Measurements from ENCODE around the gene TRERF1. TPM values are rescaled to one million over a fixed set of nuclear protein-coding genes. Genes with fewer than 3 reads are reported as not detected.

The TRERF1 gene
- total RNA-seq, 5 donors from 2014 or later (not counting 1 experiment from before 2014, with no cell fraction given), result 20.5 to 52.2 (median 25.6) TPM

DNA sequence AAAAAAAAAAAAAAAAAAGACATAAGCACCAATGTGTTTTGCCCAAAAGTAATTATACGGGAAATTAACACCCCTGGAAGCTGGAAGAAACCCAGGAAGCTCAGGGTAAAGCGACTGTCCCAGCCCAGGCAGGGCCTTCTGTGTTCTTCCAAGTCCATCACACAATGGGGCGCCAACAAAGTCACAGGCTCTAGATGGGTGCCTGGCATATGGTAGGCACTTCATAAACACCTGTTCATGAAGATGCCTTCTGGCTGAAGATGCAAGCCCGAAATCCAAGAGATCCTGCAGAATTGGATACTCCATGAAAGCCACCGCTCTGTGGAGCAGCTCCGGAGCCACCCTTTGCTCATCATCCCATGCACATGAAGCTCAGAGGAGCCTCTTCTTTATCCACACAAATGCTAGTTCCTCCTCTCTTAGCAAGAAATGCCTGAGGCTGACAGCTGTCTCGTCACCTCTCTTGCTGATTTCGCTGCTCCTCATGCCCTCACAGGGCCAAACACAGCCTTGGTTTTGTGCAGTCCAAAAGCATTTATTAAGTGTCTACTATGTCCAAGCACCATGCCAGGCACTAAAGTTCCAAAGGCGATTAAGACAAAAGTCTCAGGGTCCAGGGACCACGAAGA is 76.6 kb downstream of the TRERF1 start:
- no peaks in the 10 kb centered on the region for H3K9me3 ChIP-seq
- DNase-seq (no peak), ATAC-seq (replicated peaks in 1 of 4) (no peak)
- no peaks in the 10 kb centered on the region for H3K27me3 ChIP-seq (replicated peaks in 1 of 2; ENCODE audit: control insufficient read depth in 2 of 2, extremely low read depth in 1 of 2, insufficient read depth in 2 of 2, low read length in 1 of 2)
- WGBS (ENCODE audit: insufficient coverage), result 94% methylated on average over 7 of the region's 10 CpGs
- POLR2A ChIA-PET, result interaction anchor here in 1 of 2 donors (0.7 kb wide), 1 partner anchor 53 kb away, joined by 4 read pairs; no protein-coding TSS in a partner anchor
- H3K36me3 Mint-ChIP-seq, result peaks cover 9% of the 10 kb centered on the region
- H3K27ac Mint-ChIP-seq, result peak overlapping the region; percentile 86 to 88
- no peaks in the 10 kb centered on the region for H3K27me3 Mint-ChIP-seq
- no peaks in the 10 kb centered on the region for H3K9me3 Mint-ChIP-seq
- peaks cover 70 to 76% (median 76%) of the 10 kb centered on the region in 3 donors for H3K4me1 Mint-ChIP-seq
- CTCF ChIA-PET, result interaction anchor here (0.6 to 1.0 kb wide), 5 partner anchors 14 to 1396 kb away, joined by 3 to 5 read pairs (median 3); no protein-coding TSS in a partner anchor
- peaks cover 12 to 70% of the 10 kb centered on the region in 2 experiments for H3K4me1 ChIP-seq (ENCODE audit: control insufficient read depth in 1 of 2, extremely low read depth in 1 of 2, insufficient read depth in 2 of 2, low read length in 2 of 2)
- no peak overlapping the region for H3K27ac ChIP-seq (ENCODE audit: low read length)
- H3K4me3 Mint-ChIP-seq, result no peak overlapping the region
- H3K36me3 ChIP-seq (ENCODE audit: control insufficient read depth in 2 of 2, extremely low read depth in 1 of 2, insufficient read depth in 1 of 2, low read length in 1 of 2), result peaks cover 0 to 4% of the 10 kb centered on the region in 2 donors
- H3K4me3 ChIP-seq (ENCODE audit: control insufficient read depth in 1 of 2, extremely low read depth in 1 of 2, low read length in 1 of 2), result no peak overlapping the region

GRCh38 chr6:42374018-42374669 is 77.6 kb downstream of the TRERF1 start:
- peaks cover 20 to 71% of the 10 kb centered on the region in 2 experiments for H3K4me1 ChIP-seq (ENCODE audit: control insufficient read depth in 1 of 2, extremely low read depth in 1 of 2, insufficient read depth in 2 of 2, low read length in 2 of 2)
- Mint-ChIP-seq H3K4me1 (peaks cover 69 to 76% (median 76%) of the 10 kb centered on the region in 3 donors), H3K27ac (peak overlapping the region; percentile 93 to 95), H3K36me3 (peaks cover 6% of the 10 kb centered on the region), H3K4me3 (peak overlapping the region in 1 of 3 donors; percentile 57), H3K27me3 (no peaks in the 10 kb centered on the region), H3K9me3 (no peaks in the 10 kb centered on the region)
- no peaks in the 10 kb centered on the region for H3K9me3 ChIP-seq
- H3K27me3 ChIP-seq (replicated peaks in 1 of 2; ENCODE audit: control insufficient read depth in 2 of 2, extremely low read depth in 1 of 2, insufficient read depth in 2 of 2, low read length in 1 of 2), result no peaks in the 10 kb centered on the region
- CTCF ChIA-PET, result interaction anchor here in 1 of 2 donors (0.6 to 1.0 kb wide), 4 partner anchors 13 to 1397 kb away, joined by 3 read pairs; no protein-coding TSS in a partner anchor
- WGBS (ENCODE audit: insufficient coverage), result 0% methylated on average over 1 of the region's 8 CpGs
- DNase-seq (peak in 4 of 35 experiments; percentile 5 to 40 (median 18)), ATAC-seq (replicated peaks in 1 of 4) (peak; percentile 59 to 84 (median 74))
- POLR2A ChIA-PET, result interaction anchor here (0.7 kb wide), 2 partner anchors 54 to 146 kb away, joined by 4 read pairs; no protein-coding TSS in a partner anchor
- H3K27ac ChIP-seq (ENCODE audit: low read length), result peak overlapping the region; percentile 35
- no peak overlapping the region for H3K4me3 ChIP-seq (ENCODE audit: control insufficient read depth in 1 of 2, extremely low read depth in 1 of 2, low read length in 1 of 2)
- H3K36me3 ChIP-seq (ENCODE audit: control insufficient read depth in 2 of 2, extremely low read depth in 1 of 2, insufficient read depth in 1 of 2, low read length in 1 of 2), result peaks cover 0 to 4% of the 10 kb centered on the region in 2 donors

GRCh38 chr6:42372699-42373098 is 79.0 kb downstream of the TRERF1 start:
- 78% methylated on average over 4 of the region's 4 CpGs for WGBS (ENCODE audit: insufficient coverage)
- peaks cover 21 to 71% of the 10 kb centered on the region in 2 experiments for H3K4me1 ChIP-seq (ENCODE audit: control insufficient read depth in 1 of 2, extremely low read depth in 1 of 2, insufficient read depth in 2 of 2, low read length in 2 of 2)
- no peaks in the 10 kb centered on the region for H3K27me3 Mint-ChIP-seq
- H3K4me3 Mint-ChIP-seq, result peak overlapping the region in 1 of 3 donors; percentile 28
- H3K36me3 ChIP-seq (ENCODE audit: control insufficient read depth in 2 of 2, extremely low read depth in 1 of 2, insufficient read depth in 1 of 2, low read length in 1 of 2), result peaks cover 0 to 4% of the 10 kb centered on the region in 2 donors
- H3K9me3 ChIP-seq, result no peaks in the 10 kb centered on the region
- CTCF ChIA-PET, result no interaction called here
- DNase-seq (no peak), ATAC-seq (replicated peaks in 1 of 4) (no peak)
- POLR2A ChIA-PET, result interaction anchor here in 1 of 2 donors (1.3 kb wide), 1 partner anchor 17 kb away, joined by 3 read pairs; no protein-coding TSS in a partner anchor
- H3K27ac Mint-ChIP-seq, result peak overlapping the region; percentile 32 to 83
- no peak overlapping the region for H3K4me3 ChIP-seq (ENCODE audit: control insufficient read depth in 1 of 2, extremely low read depth in 1 of 2, low read length in 1 of 2)
- H3K27ac ChIP-seq (ENCODE audit: low read length), result peak overlapping the region; percentile 6
- no peaks in the 10 kb centered on the region for H3K27me3 ChIP-seq (replicated peaks in 1 of 2; ENCODE audit: control insufficient read depth in 2 of 2, extremely low read depth in 1 of 2, insufficient read depth in 2 of 2, low read length in 1 of 2)
- H3K36me3 Mint-ChIP-seq, result peaks cover 6% of the 10 kb centered on the region
- no peaks in the 10 kb centered on the region for H3K9me3 Mint-ChIP-seq
- peaks cover 70 to 77% (median 76%) of the 10 kb centered on the region in 3 donors for H3K4me1 Mint-ChIP-seq

DNA sequence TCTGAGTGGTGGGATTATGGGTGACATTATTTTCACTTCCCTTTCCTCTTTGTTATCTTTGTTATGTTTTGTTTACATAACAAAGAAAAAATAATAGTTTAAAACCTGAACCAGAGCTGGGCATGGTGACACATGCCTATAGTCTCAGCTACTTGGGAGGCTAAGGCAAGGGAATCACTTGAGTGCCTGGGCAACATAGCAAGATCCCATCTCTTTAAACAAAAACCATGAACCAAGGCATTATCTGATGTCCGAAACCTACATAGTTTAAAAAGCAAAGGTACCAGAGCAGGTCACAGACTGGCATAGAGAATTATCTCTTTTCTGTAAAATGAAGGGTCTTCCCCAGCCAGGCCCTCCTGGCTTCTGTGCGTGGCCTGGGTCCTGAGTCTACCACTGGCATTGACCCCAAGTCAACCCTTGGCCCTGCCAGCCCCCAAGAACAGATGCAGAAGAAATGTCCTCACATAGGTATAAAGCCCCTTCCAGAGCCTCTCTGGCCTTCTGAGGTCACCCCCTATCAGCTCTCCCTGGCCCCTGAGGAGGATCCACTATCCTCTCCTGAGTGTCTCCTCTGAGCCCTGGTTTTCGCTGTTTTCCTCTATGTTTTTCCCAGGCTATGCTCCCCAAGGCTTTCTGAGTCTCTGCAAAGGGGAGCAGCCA is 81.3 kb downstream of the TRERF1 start:
- H3K4me3 ChIP-seq (ENCODE audit: control insufficient read depth in 1 of 2, extremely low read depth in 1 of 2, low read length in 1 of 2), result no peak overlapping the region
- WGBS (ENCODE audit: insufficient coverage), result 100% methylated on average over 3 of the region's 3 CpGs
- POLR2A ChIA-PET, result no interaction called here
- CTCF ChIA-PET, result no interaction called here
- no peak overlapping the region for H3K27ac ChIP-seq (ENCODE audit: low read length)
- ATAC-seq (replicated peaks in 1 of 4) (no peak), DNase-seq (no peak)
- Mint-ChIP-seq H3K4me3 (no peak overlapping the region), H3K4me1 (peaks cover 79 to 88% (median 81%) of the 10 kb centered on the region in 3 donors), H3K27me3 (no peaks in the 10 kb centered on the region), H3K36me3 (peaks cover 10% of the 10 kb centered on the region), H3K9me3 (no peaks in the 10 kb centered on the region), H3K27ac (peak overlapping the region; percentile 27 to 99)
- peaks cover 43 to 88% of the 10 kb centered on the region in 2 experiments for H3K4me1 ChIP-seq (ENCODE audit: control insufficient read depth in 1 of 2, extremely low read depth in 1 of 2, insufficient read depth in 2 of 2, low read length in 2 of 2)
- H3K36me3 ChIP-seq (ENCODE audit: control insufficient read depth in 2 of 2, extremely low read depth in 1 of 2, insufficient read depth in 1 of 2, low read length in 1 of 2), result peaks cover 0 to 4% of the 10 kb centered on the region in 2 donors
- H3K9me3 ChIP-seq, result no peaks in the 10 kb centered on the region
- H3K27me3 ChIP-seq (replicated peaks in 1 of 2; ENCODE audit: control insufficient read depth in 2 of 2, extremely low read depth in 1 of 2, insufficient read depth in 2 of 2, low read length in 1 of 2), result no peaks in the 10 kb centered on the region

- peak in 2 of 35 experiments; percentile 31 to 44 for DNase-seq
- no peak overlapping the region for H3K4me3 ChIP-seq (ENCODE audit: control insufficient read depth in 1 of 2, extremely low read depth in 1 of 2, low read length in 1 of 2)
Measured at GRCh38 chr6:42369568-42369967, 82.2 kb downstream of the TRERF1 start.

GRCh38 chr6:42368181-42368580 is 83.5 kb downstream of the TRERF1 start:
- DNase-seq (peak in 13 of 35 experiments; percentile 18 to 69 (median 29)), ATAC-seq (replicated peaks in 1 of 4) (peak; percentile 45 to 70 (median 68))
- Mint-ChIP-seq H3K27ac (peak overlapping the region; percentile 96 to 99), H3K27me3 (no peaks in the 10 kb centered on the region), H3K4me3 (peak overlapping the region; percentile 69 to 80 (median 74)), H3K9me3 (no peaks in the 10 kb centered on the region), H3K36me3 (peaks cover 12% of the 10 kb centered on the region), H3K4me1 (peaks cover 78 to 92% (median 85%) of the 10 kb centered on the region in 3 donors)
- POLR2A ChIA-PET, result interaction anchor here in 1 of 2 donors (0.6 kb wide), 1 partner anchor 651 kb away, joined by 3 read pairs; no protein-coding TSS in a partner anchor
- Histone ChIP-seq H3K4me3 (ENCODE audit: control insufficient read depth in 1 of 2, extremely low read depth in 1 of 2, low read length in 1 of 2) (peak overlapping the region in 1 of 2 donors; percentile 30), H3K4me1 (ENCODE audit: control insufficient read depth in 1 of 2, extremely low read depth in 1 of 2, insufficient read depth in 2 of 2, low read length in 2 of 2) (peaks cover 38 to 84% of the 10 kb centered on the region in 2 experiments), H3K9me3 (no peaks in the 10 kb centered on the region), H3K36me3 (ENCODE audit: control insufficient read depth in 2 of 2, extremely low read depth in 1 of 2, insufficient read depth in 1 of 2, low read length in 1 of 2) (peaks cover 0 to 7% of the 10 kb centered on the region in 2 donors), H3K27me3 (replicated peaks in 1 of 2; ENCODE audit: control insufficient read depth in 2 of 2, extremely low read depth in 1 of 2, insufficient read depth in 2 of 2, low read length in 1 of 2) (no peaks in the 10 kb centered on the region), H3K27ac (ENCODE audit: low read length) (peak overlapping the region; percentile 85)
- CTCF ChIA-PET, result no interaction called here
- 4% methylated on average over 4 of the region's 7 CpGs for WGBS (ENCODE audit: insufficient coverage)

More at GRCh38 chr6:42369568-42369967, 82.2 kb downstream of the TRERF1 start:
- Mint-ChIP-seq H3K27ac (peak overlapping the region; percentile 74 to 99), H3K9me3 (no peaks in the 10 kb centered on the region), H3K4me1 (peaks cover 79 to 91% (median 84%) of the 10 kb centered on the region in 3 donors), H3K36me3 (peaks cover 10% of the 10 kb centered on the region), H3K27me3 (no peaks in the 10 kb centered on the region), H3K4me3 (peak overlapping the region; percentile 2 to 74 (median 51))
- ChIA-PET CTCF (no interaction called here), POLR2A (no interaction called here)
- 63% methylated on average over 2 of the region's 2 CpGs for WGBS (ENCODE audit: insufficient coverage)
- H3K36me3 ChIP-seq (ENCODE audit: control insufficient read depth in 2 of 2, extremely low read depth in 1 of 2, insufficient read depth in 1 of 2, low read length in 1 of 2), result peaks cover 0 to 4% of the 10 kb centered on the region in 2 donors
- H3K4me1 ChIP-seq (ENCODE audit: control insufficient read depth in 1 of 2, extremely low read depth in 1 of 2, insufficient read depth in 2 of 2, low read length in 2 of 2), result peaks cover 43 to 88% of the 10 kb centered on the region in 2 experiments
- no peaks in the 10 kb centered on the region for H3K9me3 ChIP-seq
- peak overlapping the region; percentile 85 for H3K27ac ChIP-seq (ENCODE audit: low read length)
- no peaks in the 10 kb centered on the region for H3K27me3 ChIP-seq (replicated peaks in 1 of 2; ENCODE audit: control insufficient read depth in 2 of 2, extremely low read depth in 1 of 2, insufficient read depth in 2 of 2, low read length in 1 of 2)
- ATAC-seq (replicated peaks in 1 of 4), result no peak
